Liver (tissue), 9 donors: ENCODE data around the gene TTC39A. TPM values are rescaled to one million over a fixed set of nuclear protein-coding genes. Genes with fewer than 3 reads are reported as not detected.

Experiments used
- DNase-seq: peaks from one replicate; pipeline ENCODE4 v3.0.0-alpha.2; 2017; ENCODE audit warnings: low spot score
- H3K27ac ChIP-seq, 2 donors: one replicate each; pipeline ENCODE4 v1.7.0; 2013; ENCODE audit warnings: inconsistent platforms in 2 of 2, low read length in 2 of 2, control low read depth in 1 of 2, low read depth in 1 of 2, mild to moderate bottlenecking in 1 of 2
- H3K27me3 ChIP-seq, 4 donors: one replicate each; pipeline versions ENCODE4 v1.6.1 to v1.7.0; 2013; ENCODE audit warnings: low read length in 3 of 4, inconsistent platforms in 1 of 4, mild to moderate bottlenecking in 1 of 4, moderate library complexity in 1 of 4; ENCODE audit not compliant: control insufficient read depth in 4 of 4, insufficient read depth in 4 of 4
- H3K36me3 ChIP-seq, 4 donors: one replicate each; pipeline versions ENCODE4 v1.6.1 to v1.7.0; 2013; ENCODE audit warnings: low read length in 3 of 4, mild to moderate bottlenecking in 3 of 4, low read depth in 1 of 4, moderate library complexity in 1 of 4; ENCODE audit not compliant: control insufficient read depth in 4 of 4, insufficient read depth in 3 of 4
- H3K4me1 ChIP-seq, 4 donors: one replicate each; pipeline versions ENCODE4 v1.6.1 to v1.7.0; 2013; ENCODE audit warnings: low read length in 3 of 4, mild to moderate bottlenecking in 3 of 4, moderate library complexity in 1 of 4; ENCODE audit not compliant: control insufficient read depth in 4 of 4, insufficient read depth in 4 of 4
- H3K4me3 ChIP-seq, 3 donors: one replicate each; pipeline versions ENCODE4 v1.6.1 to v1.7.0; 2013; ENCODE audit warnings: low read length in 3 of 3, control low read depth in 1 of 3, low read depth in 1 of 3, mild to moderate bottlenecking in 1 of 3
- H3K9ac ChIP-seq, 2 donors: one replicate each; pipeline ENCODE4 v1.7.0; 2013; ENCODE audit warnings: low read length in 2 of 2, mild to moderate bottlenecking in 2 of 2, moderate library complexity in 2 of 2, control low read depth in 1 of 2, low read depth in 1 of 2
- H3K9me3 ChIP-seq, 4 donors: one replicate each; pipeline versions ENCODE4 v1.6.1 to v1.7.0; 2013; ENCODE audit warnings: low read length in 3 of 4; ENCODE audit not compliant: control insufficient read depth in 4 of 4
- ATF3 ChIP-seq: IDR thresholded peaks from 2 replicates; pipeline ENCODE4 v1.6.1; 2016; ENCODE audit warnings: antibody characterized with exemption
- EGR1 ChIP-seq, 2 donors: IDR thresholded peaks; 2 replicates each; pipeline ENCODE4 v1.6.1; 2016 to 2018; ENCODE audit warnings: antibody characterized with exemption in 2 of 2, low read depth in 2 of 2
- FOXA2 ChIP-seq: IDR thresholded peaks from 2 replicates; pipeline ENCODE4 v1.6.1; 2016; ENCODE audit warnings: antibody characterized with exemption
- HNF4A ChIP-seq, 2 donors: conservative IDR thresholded peaks; 2 replicates each; pipeline ENCODE4 v1.6.1; 2016; ENCODE audit warnings: antibody characterized with exemption in 2 of 2, mild to moderate bottlenecking in 2 of 2
- HNF4G ChIP-seq: IDR thresholded peaks from 2 replicates; pipeline ENCODE4 v1.6.1; 2016; ENCODE audit warnings: antibody characterized with exemption
- JUND ChIP-seq, 2 donors: IDR thresholded peaks; 2 replicates each; pipeline ENCODE4 v1.6.1; 2016; ENCODE audit warnings: antibody characterized with exemption in 2 of 2
- MAX ChIP-seq: IDR thresholded peaks from 2 replicates; pipeline ENCODE4 v1.6.1; 2016; ENCODE audit warnings: antibody characterized with exemption
- NR2F2 ChIP-seq: IDR thresholded peaks from 2 replicates; pipeline ENCODE4 v1.6.1; 2016; ENCODE audit warnings: antibody characterized with exemption
- RAD21 ChIP-seq, 2 donors: IDR thresholded peaks; 2 replicates each; pipeline ENCODE4 v1.6.1; 2016; ENCODE audit warnings: antibody characterized with exemption in 2 of 2, mild to moderate bottlenecking in 2 of 2
- REST ChIP-seq: IDR thresholded peaks from 2 replicates; pipeline ENCODE4 v1.6.1; 2016; ENCODE audit warnings: antibody characterized with exemption, mild to moderate bottlenecking
- RXRA ChIP-seq, 2 donors: IDR thresholded peaks; 2 replicates each; pipeline ENCODE4 v1.6.1; 2017 to 2018; ENCODE audit warnings: antibody characterized with exemption in 2 of 2, mild to moderate bottlenecking in 1 of 2
- SP1 ChIP-seq: IDR thresholded peaks from 2 replicates; pipeline ENCODE4 v1.6.1; 2018; ENCODE audit warnings: antibody characterized with exemption, mild to moderate bottlenecking
- TAF1 ChIP-seq: conservative IDR thresholded peaks from 2 replicates; pipeline ENCODE4 v1.6.1; 2016; ENCODE audit warnings: antibody characterized with exemption, mild to moderate bottlenecking
- ZBTB33 ChIP-seq: IDR thresholded peaks from 2 replicates; pipeline ENCODE4 v1.6.1; 2016; ENCODE audit warnings: antibody characterized with exemption
- WGBS: extraction: QIAGEN DNeasy Blood & Tissue Kit; methylation state at CpG from one replicate; pipeline ENCODE4 v1.1.7; 2013; 5-methylcytosine and 5-hydroxymethylcytosine counted together
- polyA plus RNA-seq, 2 donors: library from polyadenylated mRNA; stranded (reverse) in 1 of 2; unstranded in 1 of 2; fragments of 200-250 nt in 1 of 2; fragments of >200 nt in 1 of 2; fragmentation: Nextera tagmentation in 1 of 2; extraction: Ambion mirVana in 1 of 2; gene quantifications; one replicate each; pipeline versions ENCODE4 v1.2.1 to v1.2.3, GENCODE V29; 2013 to 2015
- total RNA-seq, 2 donors: library from RNA; depleted of rRNA; stranded (reverse); fragments of >200 nt; gene quantifications; one replicate each; pipeline ENCODE4 v1.2.3, GENCODE V29; 2014
- donor health status: healthy.
- donor health status: healthy.
- donor health status: healthy.
- donor health status: healthy.
- donor health status: healthy.

TTC39A gene
- total and polyA plus RNA-seq, 4 donors: 0.32 to 1.9 (median 1.4) TPM

- DNase-seq: no peak
- no peak overlapping the region for H3K27ac ChIP-seq
- H3K9ac ChIP-seq: no peak overlapping the region
- no peaks in the 10 kb centered on the region for H3K27me3 ChIP-seq
- H3K36me3 ChIP-seq: no peaks in the 10 kb centered on the region
- TF ChIP-seq ATF3: no peak
- no peak for TF ChIP-seq SP1
- no peak for TF ChIP-seq MAX
- TF ChIP-seq TAF1: no peak
- TF ChIP-seq REST: no peak
- H3K9me3 ChIP-seq: no peaks in the 10 kb centered on the region
- 90% methylated on average over 8 of the region's 8 CpGs for WGBS
- H3K4me1 ChIP-seq: peaks cover 4 to 20% (median 14%) of the 10 kb centered on the region in 4 donors
- H3K4me3 ChIP-seq: no peak overlapping the region
Observed at GRCh38 chr1:51326839-51327238, 3.5 kb downstream of the TTC39A start.

GRCh38 chr1:51325878-51326755 is 4.2 kb downstream of the TTC39A start:
- no peak for DNase-seq

More at GRCh38 chr1:51325878-51326755, 4.2 kb downstream of the TTC39A start:
- no peak overlapping the region for H3K9ac ChIP-seq
- 94% methylated on average over 16 of the region's 16 CpGs for WGBS
- H3K4me1 ChIP-seq: peaks cover 4 to 20% (median 12%) of the 10 kb centered on the region in 4 donors
- no peaks in the 10 kb centered on the region for H3K9me3 ChIP-seq
- TF ChIP-seq FOXA2 (no peak), ZBTB33 (no peak), ATF3 (no peak), MAX (no peak), HNF4G (no peak), HNF4A (conservative IDR thresholded peaks at IDR 0.05) (no peak), REST (no peak), NR2F2 (no peak), RXRA (IDR thresholded peaks at IDR 0.05) (no peak), SP1 (no peak), JUND (IDR thresholded peaks at IDR 0.05) (no peak), RAD21 (IDR thresholded peaks at IDR 0.05) (no peak), EGR1 (IDR thresholded peaks at IDR 0.05; ENCODE audit: low read depth in 2 of 2) (no peak)
- no peak overlapping the region for H3K4me3 ChIP-seq
- H3K27ac ChIP-seq: no peak overlapping the region
- no peaks in the 10 kb centered on the region for H3K36me3 ChIP-seq
- H3K27me3 ChIP-seq: no peaks in the 10 kb centered on the region
